HEK293T (cell line): Measurements from ENCODE around the gene RCAN1.

Experiments used
- BHLHE40 ChIP-seq: fragments of 450-650 bp; IDR thresholded peaks from 2 replicates; pipeline ENCODE4 v1.6.1; 2016; ENCODE audit warnings: mild to moderate bottlenecking, moderate library complexity, borderline replicate concordance
- CTBP1 ChIP-seq: fragments of 450-650 bp; IDR thresholded peaks from 2 replicates; pipeline ENCODE4 v1.6.1; 2016; ENCODE audit warnings: borderline replicate concordance
- FOXA1 ChIP-seq: fragments of 450-650 bp; IDR thresholded peaks from 2 replicates; pipeline ENCODE4 v1.6.1; 2016; ENCODE audit warnings: mild to moderate bottlenecking
- FOXM1 ChIP-seq: fragments of 450-650 bp; IDR thresholded peaks from 2 replicates; pipeline ENCODE4 v1.6.1; 2017; ENCODE audit warnings: mild to moderate bottlenecking, borderline replicate concordance
- HDGF ChIP-seq: fragments of 450-650 bp; IDR thresholded peaks from 2 replicates; pipeline ENCODE4 v1.6.1; 2017; ENCODE audit warnings: antibody characterized with exemption, borderline replicate concordance
- L3MBTL2 ChIP-seq: fragments of 450-650 bp; conservative IDR thresholded peaks from 2 replicates; pipeline ENCODE4 v1.6.1; 2016; ENCODE audit warnings: mild to moderate bottlenecking
- SUZ12 ChIP-seq: fragments of 450-650 bp; IDR thresholded peaks from 2 replicates; pipeline ENCODE4 v1.6.1; 2016; ENCODE audit warnings: mild to moderate bottlenecking
- TARDBP ChIP-seq: fragments of 450-650 bp; IDR thresholded peaks from 2 replicates; pipeline ENCODE4 v1.6.1; 2016
- ZNF384 ChIP-seq: fragments of 450-650 bp; IDR thresholded peaks from 2 replicates; pipeline ENCODE4 v1.6.1; 2016

GRCh38 chr21:34509151-34509550 lies 105.8 kb downstream of the RCAN1 start:
- TF ChIP-seq FOXM1 (no peak), HDGF (no peak), ZNF384 (no peak), TARDBP (no peak), CTBP1 (no peak), BHLHE40 (no peak), L3MBTL2 (no peak), FOXA1 (no peak), SUZ12 (no peak)
